Measurements from ENCODE around the gene PARVA.

DNA sequence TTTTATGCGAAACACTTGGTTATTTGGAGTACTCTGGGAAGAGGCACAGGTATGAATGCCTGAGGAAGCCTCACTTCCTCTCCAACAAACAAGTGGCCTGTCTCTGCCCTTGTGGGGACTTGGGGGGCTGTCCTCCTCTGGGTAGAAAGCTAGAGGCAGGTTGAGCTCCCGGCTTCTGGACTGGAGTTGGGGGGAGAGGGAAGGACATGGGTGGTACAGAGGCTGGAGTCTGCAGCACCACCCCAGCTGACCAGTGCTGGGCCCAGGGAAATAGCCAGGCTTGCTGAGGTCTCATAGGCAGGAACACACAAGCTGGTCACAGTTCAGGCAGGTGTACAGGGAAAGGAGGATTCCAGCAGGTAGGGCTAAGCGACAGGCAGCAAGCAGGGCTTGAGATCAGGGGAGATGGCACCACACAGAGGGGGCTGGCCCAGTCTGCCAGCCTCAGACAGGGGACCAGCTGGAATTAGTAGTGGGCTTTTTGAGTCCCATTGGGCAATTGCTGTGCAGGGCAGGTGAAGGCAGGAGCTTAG lies 161.6 kb downstream of the PARVA start:
- TF ChIP-seq, protein P1, sequence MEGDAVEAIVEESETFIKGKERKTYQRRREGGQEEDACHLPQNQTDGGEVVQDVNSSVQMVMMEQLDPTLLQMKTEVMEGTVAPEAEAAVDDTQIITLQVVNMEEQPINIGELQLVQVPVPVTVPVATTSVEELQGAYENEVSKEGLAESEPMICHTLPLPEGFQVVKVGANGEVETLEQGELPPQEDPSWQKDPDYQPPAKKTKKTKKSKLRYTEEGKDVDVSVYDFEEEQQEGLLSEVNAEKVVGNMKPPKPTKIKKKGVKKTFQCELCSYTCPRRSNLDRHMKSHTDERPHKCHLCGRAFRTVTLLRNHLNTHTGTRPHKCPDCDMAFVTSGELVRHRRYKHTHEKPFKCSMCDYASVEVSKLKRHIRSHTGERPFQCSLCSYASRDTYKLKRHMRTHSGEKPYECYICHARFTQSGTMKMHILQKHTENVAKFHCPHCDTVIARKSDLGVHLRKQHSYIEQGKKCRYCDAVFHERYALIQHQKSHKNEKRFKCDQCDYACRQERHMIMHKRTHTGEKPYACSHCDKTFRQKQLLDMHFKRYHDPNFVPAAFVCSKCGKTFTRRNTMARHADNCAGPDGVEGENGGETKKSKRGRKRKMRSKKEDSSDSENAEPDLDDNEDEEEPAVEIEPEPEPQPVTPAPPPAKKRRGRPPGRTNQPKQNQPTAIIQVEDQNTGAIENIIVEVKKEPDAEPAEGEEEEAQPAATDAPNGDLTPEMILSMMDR (IDR thresholded peaks at IDR 0.05): no peak
- no peak for TF ChIP-seq POLR2A (IDR thresholded peaks at IDR 0.05)

All from thyroid gland (tissue), 4 donors.